HCT116 (cell line): ENCODE data around the gene USP16. TPM values are rescaled to one million over a fixed set of nuclear protein-coding genes. Genes with fewer than 3 reads are reported as not detected.

Source experiments
- ATAC-seq: fragments of 200-7000 bp; cut with Tn5 transposase; 2 replicates; pipeline ENCODE4 v1.9.1; 2020; ENCODE audit warnings: mild to moderate bottlenecking, moderate library complexity
- BruUV-seq: library from RNA; stranded (reverse); fragments of 400-500 nt; replicated peaks from 2 replicates; lab custom pipeline; 2021; lab: Mats Ljungman, UMichigan
- CTCF ChIA-PET: fragments of 300-600 bp; sonication (Branson Sonifier 250); formaldehyde crosslinking; loops from one replicate; lab custom pipeline; 2021; ENCODE audit warnings: antibody characterized with exemption; lab: Charles Lee
- POLR2A ChIA-PET: fragments of 300-600, 350-600 bp; sonication (Branson Sonifier 250); formaldehyde crosslinking; loops from one replicate; lab custom pipeline; 2021; ENCODE audit warnings: antibody characterized with exemption; lab: Charles Lee
- RAD21 ChIA-PET, 2 experiments: fragments of 300-600 bp; sonication (Branson Sonifier 250); formaldehyde crosslinking; loops; one replicate each; lab custom pipeline; 2023; ENCODE audit warnings: low total read pairs in 2 of 2; ENCODE audit not compliant: uncharacterized antibody in 2 of 2, unreplicated experiment in 2 of 2, low non-redundant PET in 1 of 2; lab: Charles Lee
- DNase-seq: peaks from one replicate; pipeline ENCODE4 v3.0.0-alpha.2; 2010; ENCODE audit warnings: low read depth, low spot score
- H2AFZ ChIP-seq: fragments of 200-600 bp; shearing (Covaris generic), sonication (generic); 2 replicates; pipeline ENCODE4 v1.6.1; 2017; ENCODE audit warnings: low read depth, mixed run types, mixed read lengths, antibody characterized with exemption, low read length; ENCODE audit not compliant: poor library complexity, severe bottlenecking
- H3K27ac ChIP-seq: 2 replicates; pipeline ENCODE4 v1.5.1; 2012; ENCODE audit warnings: low read depth, low read length
- H3K27me3 ChIP-seq: fragments of 200-600 bp; sonication (generic); 2 replicates; pipeline ENCODE4 v1.6.1; 2016; ENCODE audit warnings: mixed run types, low read length, mixed read lengths; ENCODE audit not compliant: insufficient read depth
- H3K36me3 ChIP-seq, 2 experiments: fragments of 200-500 bp in 1 of 2; fragments of 200-600 bp in 1 of 2; sonication (Bioruptor generic) in 1 of 2; sonication (generic) in 1 of 2; 2 replicates each; pipeline versions ENCODE4 v1.5.1 to v1.6.1; 2014 to 2016; ENCODE audit warnings: low read length in 2 of 2, inconsistent platforms in 1 of 2, mixed read lengths in 1 of 2, mixed run types in 1 of 2; ENCODE audit not compliant: insufficient read depth in 2 of 2, control insufficient read depth in 1 of 2
- H3K4me1 ChIP-seq, 2 experiments: fragments of 200-600 bp in 1 of 2; sonication (generic) in 1 of 2; 2 replicates each; pipeline versions ENCODE4 v1.5.1 to v1.6.1; 2012 to 2017; ENCODE audit warnings: low read length in 2 of 2, inconsistent platforms in 1 of 2, mild to moderate bottlenecking in 1 of 2, mixed read lengths in 1 of 2, mixed run types in 1 of 2, moderate library complexity in 1 of 2; ENCODE audit not compliant: insufficient read depth in 2 of 2, control insufficient read depth in 1 of 2
- H3K4me2 ChIP-seq: fragments of 200-600 bp; sonication (generic); 2 replicates; pipeline ENCODE4 v1.6.1; 2017; ENCODE audit warnings: mixed run types, low read length, mixed read lengths
- H3K4me3 ChIP-seq, 2 experiments: fragments of 200-600 bp in 1 of 2; sonication (generic) in 1 of 2; replicated peaks in 1 of 2; 2 replicates each; pipeline ENCODE4 v1.5.1; 2011 to 2016; ENCODE audit warnings: low read length in 2 of 2, control low read depth in 1 of 2, low read depth in 1 of 2, mild to moderate bottlenecking in 1 of 2, mixed read lengths in 1 of 2, mixed run types in 1 of 2
- H3K79me2 ChIP-seq: fragments of 200-600 bp; sonication (generic); 2 replicates; pipeline ENCODE4 v1.6.1; 2017; ENCODE audit warnings: mild to moderate bottlenecking, mixed run types, low read length, moderate library complexity, mixed read lengths; ENCODE audit not compliant: insufficient read depth
- H3K9ac ChIP-seq: fragments of 200-600 bp; sonication (generic); 2 replicates; pipeline ENCODE4 v1.6.1; 2016; ENCODE audit warnings: low read length, mixed read lengths
- H3K9me2 ChIP-seq: fragments of 200-600 bp; sonication (generic), shearing (Covaris generic); 2 replicates; pipeline ENCODE4 v1.6.1; 2017; ENCODE audit warnings: mixed run types, mild to moderate bottlenecking, moderate library complexity; ENCODE audit not compliant: insufficient read depth
- H3K9me3 ChIP-seq, 2 experiments: fragments of 200-500 bp in 1 of 2; fragments of 200-600 bp in 1 of 2; sonication (Bioruptor generic) in 1 of 2; sonication (generic) in 1 of 2; 2 replicates each; pipeline ENCODE4 v1.6.1; 2014 to 2017; ENCODE audit warnings: low read length in 2 of 2, mixed read lengths in 2 of 2, inconsistent platforms in 1 of 2, low read depth in 1 of 2, mild to moderate bottlenecking in 1 of 2, mixed run types in 1 of 2, moderate library complexity in 1 of 2; ENCODE audit not compliant: control insufficient read depth in 1 of 2, insufficient read depth in 1 of 2
- H4K20me1 ChIP-seq: fragments of 200-600 bp; sonication (generic), shearing (Covaris generic); 2 replicates; pipeline ENCODE4 v1.6.1; 2017; ENCODE audit warnings: mixed run types, mild to moderate bottlenecking, moderate library complexity; ENCODE audit not compliant: insufficient read depth
- CBX3 ChIP-seq: IDR thresholded peaks from 2 replicates; pipeline ENCODE4 v1.6.1; 2012; ENCODE audit warnings: low read depth
- EGR1 ChIP-seq: IDR thresholded peaks from 2 replicates; pipeline ENCODE4 v1.6.1; 2012; ENCODE audit warnings: low read depth
- ELF1 ChIP-seq: IDR thresholded peaks from 2 replicates; pipeline ENCODE4 v1.6.1; 2012; ENCODE audit warnings: low read depth, borderline replicate concordance
- EZH2 ChIP-seq: fragments of 200-600 bp; sonication (generic); IDR thresholded peaks from 2 replicates; pipeline ENCODE4 v1.6.1; 2017; ENCODE audit warnings: antibody characterized with exemption, mixed run types
- EZH2phosphoT487 ChIP-seq: fragments of 200-600 bp; IDR thresholded peaks from 2 replicates; pipeline ENCODE4 v1.6.1; 2018; ENCODE audit warnings: antibody characterized with exemption, borderline replicate concordance
- FOSL1 ChIP-seq: IDR thresholded peaks from 2 replicates; pipeline ENCODE4 v1.6.1; 2012; ENCODE audit warnings: low read depth
- POLR2A ChIP-seq: IDR thresholded peaks from 2 replicates; pipeline ENCODE4 v1.7.0; 2011; ENCODE audit warnings: borderline replicate concordance; ENCODE audit not compliant: insufficient read depth, insufficient read length; ENCODE audit errors: extremely low read depth
- POLR2AphosphoS5 ChIP-seq: IDR thresholded peaks from 2 replicates; pipeline ENCODE4 v1.6.1; 2011; ENCODE audit warnings: mild to moderate bottlenecking, low read depth, low read length, moderate library complexity
- REST ChIP-seq: IDR thresholded peaks from 2 replicates; pipeline ENCODE4 v1.6.1; 2012; ENCODE audit warnings: low read depth
- SIN3A ChIP-seq: IDR thresholded peaks from 2 replicates; pipeline ENCODE4 v1.6.1; 2012; ENCODE audit warnings: low read depth
- SP1 ChIP-seq: IDR thresholded peaks from 2 replicates; pipeline ENCODE4 v1.6.1; 2012; ENCODE audit warnings: low read depth
- SRF ChIP-seq: IDR thresholded peaks from 2 replicates; pipeline ENCODE4 v1.6.1; 2012; ENCODE audit warnings: low read depth
- TCF7L2 ChIP-seq: IDR thresholded peaks from 2 replicates; pipeline ENCODE4 v1.7.0; 2011; ENCODE audit warnings: borderline replicate concordance, inconsistent platforms; ENCODE audit not compliant: insufficient read depth, insufficient read length; ENCODE audit errors: extremely low read depth
- YY1 ChIP-seq: IDR thresholded peaks from 2 replicates; pipeline ENCODE4 v1.6.1; 2011; ENCODE audit warnings: low read length, low read depth, moderate library complexity, mild to moderate bottlenecking; ENCODE audit not compliant: insufficient replicate concordance; ENCODE audit errors: extremely low read depth
- ZFX ChIP-seq: fragments of 450-650 bp; IDR thresholded peaks from 2 replicates; pipeline ENCODE4 v1.6.1; 2017
- intact Hi-C: fragments of 100-400 bp; cut with micrococcal nuclease; formaldehyde crosslinking; loops from 2 replicates; pipeline ENCODE4 v1.10.0; 2022
- total RNA-seq: library from RNA; stranded (reverse); gene quantifications from one replicate; pipeline ENCODE4 v1.2.1, GENCODE V29; 2021; ENCODE audit not compliant: unreplicated experiment
- TF ChIP-seq, protein P1 (sequence below): IDR thresholded peaks from 2 replicates; pipeline ENCODE4 v1.6.1; 2012
- TF ChIP-seq, protein P2 (sequence below), 3 experiments: fragments of 200-600 bp in 1 of 3; sonication (generic) in 1 of 3; IDR thresholded peaks in 2 of 3; conservative IDR thresholded peaks in 1 of 3; 2 replicates each; pipeline ENCODE4 v1.5.1; 2012 to 2017; ENCODE audit warnings: low read depth in 2 of 3, low read length in 2 of 3, antibody characterized with exemption in 1 of 3, borderline replicate concordance in 1 of 3, control low read depth in 1 of 3, mild to moderate bottlenecking in 1 of 3, mixed read lengths in 1 of 3, mixed run types in 1 of 3, moderate library complexity in 1 of 3; ENCODE audit not compliant: insufficient read depth in 1 of 3

USP16 gene
- total RNA-seq, 1 experiment from 2014 or later, result 35.9 TPM

- TF ChIP-seq REST, result no peak
- no peak for TF ChIP-seq TCF7L2
Observed at GRCh38 chr21:28979092-28979491, 45.4 kb upstream of the USP16 start (continued).

GRCh38 chr21:28982637-28983036 lies 41.8 kb upstream of the USP16 start:
- no peak overlapping the region for H3K27ac ChIP-seq
- peaks cover 33 to 40% of the 10 kb centered on the region in 2 experiments for H3K36me3 ChIP-seq
- RAD21 ChIA-PET, result no interaction called here
- no peaks in the 10 kb centered on the region for H3K27me3 ChIP-seq
- H4K20me1 ChIP-seq, result no peaks in the 10 kb centered on the region
- H3K9me3 ChIP-seq, result no peaks in the 10 kb centered on the region
- DNase-seq (no peak), ATAC-seq (no peak)
- H3K4me1 ChIP-seq, result peaks cover 0 to under 1% of the 10 kb centered on the region in 2 experiments; a peak in 2 of 4 replicates
- H3K9me2 ChIP-seq, result no peaks in the 10 kb centered on the region
- no peak overlapping the region for H3K4me3 ChIP-seq
- peaks cover 25% of the 10 kb centered on the region for H3K79me2 ChIP-seq
- CTCF ChIA-PET, result no interaction called here
- no peak overlapping the region for H3K4me2 ChIP-seq
- no peak overlapping the region for H2AFZ ChIP-seq
- H3K9ac ChIP-seq, result no peak overlapping the region
- BruUV-seq, result no TSS peak
- POLR2A ChIA-PET, result no interaction called here
- intact Hi-C loops, result no loop called here
- TF ChIP-seq SIN3A (no peak), REST (no peak), FOSL1 (no peak), SP1 (no peak), ZFX (no peak), TCF7L2 (no peak), YY1 (no peak), POLR2AphosphoS5 (no peak), CBX3 (no peak), EZH2phosphoT487 (no peak), EGR1 (no peak), EZH2 (no peak), SRF (no peak), POLR2A (no peak), ELF1 (no peak)
- TF ChIP-seq, protein P1, sequence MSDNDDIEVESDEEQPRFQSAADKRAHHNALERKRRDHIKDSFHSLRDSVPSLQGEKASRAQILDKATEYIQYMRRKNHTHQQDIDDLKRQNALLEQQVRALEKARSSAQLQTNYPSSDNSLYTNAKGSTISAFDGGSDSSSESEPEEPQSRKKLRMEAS, result no peak
- TF ChIP-seq, protein P2, sequence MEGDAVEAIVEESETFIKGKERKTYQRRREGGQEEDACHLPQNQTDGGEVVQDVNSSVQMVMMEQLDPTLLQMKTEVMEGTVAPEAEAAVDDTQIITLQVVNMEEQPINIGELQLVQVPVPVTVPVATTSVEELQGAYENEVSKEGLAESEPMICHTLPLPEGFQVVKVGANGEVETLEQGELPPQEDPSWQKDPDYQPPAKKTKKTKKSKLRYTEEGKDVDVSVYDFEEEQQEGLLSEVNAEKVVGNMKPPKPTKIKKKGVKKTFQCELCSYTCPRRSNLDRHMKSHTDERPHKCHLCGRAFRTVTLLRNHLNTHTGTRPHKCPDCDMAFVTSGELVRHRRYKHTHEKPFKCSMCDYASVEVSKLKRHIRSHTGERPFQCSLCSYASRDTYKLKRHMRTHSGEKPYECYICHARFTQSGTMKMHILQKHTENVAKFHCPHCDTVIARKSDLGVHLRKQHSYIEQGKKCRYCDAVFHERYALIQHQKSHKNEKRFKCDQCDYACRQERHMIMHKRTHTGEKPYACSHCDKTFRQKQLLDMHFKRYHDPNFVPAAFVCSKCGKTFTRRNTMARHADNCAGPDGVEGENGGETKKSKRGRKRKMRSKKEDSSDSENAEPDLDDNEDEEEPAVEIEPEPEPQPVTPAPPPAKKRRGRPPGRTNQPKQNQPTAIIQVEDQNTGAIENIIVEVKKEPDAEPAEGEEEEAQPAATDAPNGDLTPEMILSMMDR (IDR thresholded peaks at IDR 0.05 in 2 of 3, conservative IDR thresholded peaks at IDR 0.05 in 1 of 3; ENCODE audit: borderline replicate concordance in 1 of 3, insufficient read depth in 1 of 3, low read depth in 2 of 3, low read length in 2 of 3), result no peak
